GM12873 (cell line): Measurements from ENCODE around the gene ENDOG.

ENCODE experiments used
- CTCF ChIP-seq: IDR thresholded peaks from 2 replicates; pipeline ENCODE4 v1.5.1; 2012; ENCODE audit warnings: low read depth, mild to moderate bottlenecking, moderate library complexity, low read length, control low read depth; ENCODE audit not compliant: insufficient read depth; ENCODE audit errors: missing control alignments

ENDOG gene

GRCh38 chr9:128820665-128821583, 2.6 kb downstream of the ENDOG start:
- no peak for TF ChIP-seq CTCF

DNA sequence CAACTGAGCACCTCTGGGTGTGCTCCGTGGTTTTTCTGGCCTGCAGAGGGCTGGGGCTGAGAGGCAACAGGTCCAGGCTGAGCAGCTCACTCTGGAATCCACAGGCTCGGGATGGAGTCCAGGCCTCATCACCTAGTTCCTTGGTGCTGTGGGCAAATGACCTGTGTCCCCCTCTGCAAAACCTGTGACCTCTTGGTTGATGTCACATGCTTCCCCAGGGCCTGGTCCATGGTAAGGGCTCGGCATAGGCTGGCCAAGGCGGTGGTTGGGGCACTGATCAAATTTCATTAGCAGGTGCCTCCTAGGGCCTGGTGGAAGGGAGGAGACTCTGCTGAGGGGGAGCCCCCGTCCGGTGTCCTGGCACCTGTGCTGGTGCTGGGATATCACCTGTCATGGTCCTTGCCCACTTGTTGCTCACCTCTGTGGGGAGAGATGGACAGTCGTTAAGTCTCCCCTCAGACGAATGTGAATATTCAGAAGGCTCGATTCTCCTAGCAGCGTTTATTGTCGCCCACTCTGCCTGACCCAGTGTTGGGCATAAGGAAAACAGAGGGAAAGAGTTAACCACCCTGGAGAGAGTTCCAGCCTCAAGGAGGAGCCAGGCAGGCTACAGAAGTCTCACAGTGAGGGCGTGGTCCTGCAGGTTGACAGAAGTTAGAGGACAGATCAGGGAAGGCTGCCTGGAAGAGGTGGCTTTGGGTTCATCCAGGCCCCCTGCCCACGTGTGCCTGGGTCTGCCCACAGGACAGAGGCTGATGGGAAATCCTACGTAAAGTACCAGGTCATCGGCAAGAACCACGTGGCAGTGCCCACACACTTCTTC, 3.5 kb downstream of the ENDOG start:
- no peak for TF ChIP-seq CTCF

DNA sequence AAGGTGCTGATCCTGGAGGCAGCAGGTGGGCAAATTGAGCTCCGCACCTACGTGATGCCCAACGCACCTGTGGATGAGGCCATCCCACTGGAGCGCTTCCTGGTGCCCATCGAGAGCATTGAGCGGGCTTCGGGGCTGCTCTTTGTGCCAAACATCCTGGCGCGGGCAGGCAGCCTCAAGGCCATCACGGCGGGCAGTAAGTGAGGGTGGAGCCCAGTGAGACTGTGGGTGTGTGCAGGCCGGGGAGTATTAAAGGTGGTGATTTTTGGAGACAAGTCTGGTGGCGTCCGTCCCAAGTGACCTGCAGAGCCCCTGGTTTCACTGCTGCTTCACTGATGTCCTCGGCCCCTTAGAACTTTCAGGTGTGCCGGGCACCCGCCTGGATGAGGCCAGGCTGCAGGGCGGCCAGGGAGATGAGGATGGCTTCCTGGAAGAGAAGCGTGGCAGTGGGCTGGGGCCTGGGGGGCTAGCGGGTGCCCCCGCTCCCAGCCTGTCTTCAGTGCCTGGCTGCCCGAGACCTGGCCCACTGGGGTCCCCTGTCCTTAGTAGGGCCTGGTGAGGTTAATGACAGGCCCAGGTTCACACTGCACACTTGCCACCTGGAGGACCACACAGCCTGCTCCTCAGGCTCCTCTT, 4.2 kb downstream of the ENDOG start:
- no peak for TF ChIP-seq CTCF

DNA sequence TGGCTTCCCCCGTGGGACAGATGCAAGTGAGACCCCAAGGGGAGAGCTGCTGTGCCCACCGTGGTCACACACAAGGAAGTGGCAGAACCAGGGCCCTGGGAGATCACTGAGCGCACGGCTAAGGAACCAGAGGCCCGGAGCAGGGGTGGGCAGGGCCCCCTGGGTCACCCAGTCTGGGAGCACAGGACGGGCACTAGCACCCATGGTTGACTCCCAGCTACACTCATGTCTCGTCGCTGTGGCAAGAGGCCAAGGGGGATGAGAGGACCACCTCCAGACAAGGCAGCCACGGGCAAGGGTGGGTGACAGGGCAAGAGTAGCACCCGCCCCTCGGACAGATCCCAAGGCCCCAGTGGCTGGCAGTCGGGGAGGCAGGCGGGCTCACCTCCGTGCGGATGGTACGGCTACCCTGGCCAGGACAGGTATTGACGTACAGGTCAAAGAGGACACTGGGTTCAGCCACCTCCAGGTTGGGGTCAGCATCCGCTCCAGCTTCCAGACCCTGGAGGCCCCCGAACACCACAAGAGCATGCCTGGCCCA, 5.1 kb downstream of the ENDOG start:
- TF ChIP-seq CTCF, result no peak

GRCh38 chr9:128823903-128824406, 5.7 kb downstream of the ENDOG start:
- no peak for TF ChIP-seq CTCF

- no peak for TF ChIP-seq CTCF
Measured at GRCh38 chr9:128824911-128825310, 6.6 kb downstream of the ENDOG start.
